Aorta (tissue), 5 donors: ENCODE measurements around the gene CD37. TPM values are rescaled to one million over a fixed set of nuclear protein-coding genes. Genes with fewer than 3 reads are reported as not detected.

Experiments
- ATAC-seq: fragments of 200-7000 bp; cut with Tn5 transposase; one replicate; pipeline ENCODE4 v1.9.1; 2022; ENCODE audit warnings: moderate library complexity; ENCODE audit not compliant: low FRiP score
- DNase-seq, 2 donors: peaks; one replicate each; pipeline ENCODE4 v3.0.0-alpha.2; 2020
- H3K27ac ChIP-seq, 2 donors: one replicate each; pipeline ENCODE4 v1.5.1; 2013; ENCODE audit warnings: low read length in 2 of 2, mild to moderate bottlenecking in 2 of 2, moderate library complexity in 2 of 2, control low read depth in 1 of 2, inconsistent platforms in 1 of 2, low read depth in 1 of 2
- H3K27me3 ChIP-seq, 2 donors: one replicate each; pipeline ENCODE4 v1.6.1; 2013; ENCODE audit warnings: control low read depth in 1 of 2, low read length in 1 of 2, mild to moderate bottlenecking in 1 of 2, moderate library complexity in 1 of 2; ENCODE audit not compliant: insufficient read depth in 2 of 2, control insufficient read depth in 1 of 2
- H3K36me3 ChIP-seq, 2 donors: one replicate each; pipeline ENCODE4 v1.6.1; 2013; ENCODE audit warnings: control low read depth in 1 of 2, low read length in 1 of 2, mild to moderate bottlenecking in 1 of 2; ENCODE audit not compliant: insufficient read depth in 2 of 2, control insufficient read depth in 1 of 2
- H3K4me1 ChIP-seq, 2 donors: one replicate each; pipeline ENCODE4 v1.6.1; 2013; ENCODE audit warnings: low read length in 2 of 2, control low read depth in 1 of 2, mild to moderate bottlenecking in 1 of 2, moderate library complexity in 1 of 2; ENCODE audit not compliant: insufficient read depth in 2 of 2, control insufficient read depth in 1 of 2
- H3K4me3 ChIP-seq, 2 donors: one replicate each; pipeline ENCODE4 v1.5.1; 2013; ENCODE audit warnings: low read length in 2 of 2, control low read depth in 1 of 2, mild to moderate bottlenecking in 1 of 2
- H3K9me3 ChIP-seq: one replicate; pipeline ENCODE4 v1.6.1; 2013; ENCODE audit warnings: mild to moderate bottlenecking, low read length; ENCODE audit not compliant: control insufficient read depth
- WGBS, 2 donors: extraction: QIAGEN DNeasy Blood & Tissue Kit; methylation state at CpG; one replicate each; pipeline ENCODE4 v1.1.7; 2013; 5-methylcytosine and 5-hydroxymethylcytosine counted together
- intact Hi-C, 2 donors: fragments of 100-400 bp; cut with DNase I; formaldehyde crosslinking; loops; one replicate each; pipeline versions ENCODE4 v1.14.2 to v1.15.0; 2022
- polyA plus RNA-seq, 2 donors: library from polyadenylated mRNA; stranded (reverse); fragments of 200-250 nt; gene quantifications; one replicate each; pipeline ENCODE4 v1.2.3, GENCODE V29; 2013
- total RNA-seq, 2 donors: library from RNA; stranded (reverse); fragmentation: NEBNext Ultra II Directional; extraction: Animal tissue kit (Norgen Biotek cat#: 25700); gene quantifications; one replicate each; pipeline ENCODE4 v1.2.1, GENCODE V29; 2021
- donor health status: healthy with polysubstance abuse.
- donor health status: Bipolar disorder and iron deficiency.
- donor health status: DM: no; HTN: no; CAD: no.
- donor health status: DM: no; HTN: no; CAD: no.
- donor health status: DM: yes; HTN: yes; CAD: no.

Gene CD37
- total and polyA plus RNA-seq, 4 donors, result 5.2 to 40.1 (median 14.5) TPM

- intact Hi-C loops, result no loop called here
- ATAC-seq, result no peak
- no peaks in the 10 kb centered on the region for H3K4me1 ChIP-seq
- WGBS, 2 donors, result 90 to 91% methylated on average over 12 of the region's 12 CpGs
- no peaks in the 10 kb centered on the region for H3K27me3 ChIP-seq
- no peak for DNase-seq
- H3K9me3 ChIP-seq, result no peaks in the 10 kb centered on the region
- no peak overlapping the region for H3K4me3 ChIP-seq
- H3K27ac ChIP-seq, result no peak overlapping the region
- peaks cover 0 to 3% of the 10 kb centered on the region in 2 donors for H3K36me3 ChIP-seq
Measured at GRCh38 chr19:49348305-49349189, 13.3 kb downstream of the CD37 start.

DNA sequence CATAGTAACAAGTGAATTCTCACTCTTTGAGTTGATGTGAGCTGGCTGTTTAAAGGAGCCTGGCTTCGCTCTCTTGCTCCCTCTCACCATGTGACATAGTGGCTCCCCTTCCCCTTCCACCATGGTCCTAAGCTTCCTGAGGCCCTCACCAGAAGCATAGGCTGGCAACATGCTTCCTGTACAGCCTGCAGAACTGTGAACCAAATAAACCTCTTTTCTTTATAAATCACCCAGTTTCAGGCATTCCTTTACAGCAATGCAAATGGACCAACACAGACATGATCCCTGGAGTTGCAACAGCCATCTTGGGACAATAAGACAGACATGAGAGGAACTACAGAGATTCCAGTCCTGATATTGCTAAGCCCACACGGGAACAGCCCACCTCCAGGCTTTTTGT is 14.4 kb downstream of the CD37 start:
- Histone ChIP-seq H3K9me3 (no peaks in the 10 kb centered on the region), H3K4me3 (no peak overlapping the region), H3K27me3 (no peaks in the 10 kb centered on the region), H3K4me1 (no peaks in the 10 kb centered on the region), H3K27ac (no peak overlapping the region), H3K36me3 (peaks cover 0 to 3% of the 10 kb centered on the region in 2 donors)
- DNase-seq (no peak), ATAC-seq (no peak)
- intact Hi-C loops, result no loop called here
- 90 to 96% methylated on average over 2 of the region's 2 CpGs for WGBS, 2 donors

DNA sequence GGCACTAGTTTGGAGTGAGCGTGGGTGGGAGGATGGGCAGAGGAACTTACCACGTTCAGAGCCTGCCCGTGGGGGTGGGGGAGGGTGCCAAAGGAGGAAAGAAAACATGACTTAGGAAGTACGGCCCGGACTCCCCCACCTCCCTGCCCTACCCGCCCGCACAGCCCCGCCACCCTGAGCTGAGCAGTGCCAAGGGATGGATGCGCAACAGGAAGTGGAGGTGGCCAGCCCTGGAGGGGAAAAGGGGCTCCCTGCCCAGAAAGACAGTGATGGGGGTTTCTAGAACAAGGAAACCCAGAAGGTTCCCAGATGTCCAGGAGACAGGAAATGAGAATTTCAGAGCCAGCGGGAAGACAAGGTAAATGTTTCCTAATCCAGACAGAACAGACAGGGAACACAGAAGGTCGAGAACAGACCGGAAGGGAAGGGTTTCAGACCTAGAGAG is 20.7 kb downstream of the CD37 start:
- intact Hi-C loops, result no loop called here
- Histone ChIP-seq H3K36me3 (peaks cover 0 to 2% of the 10 kb centered on the region in 2 donors), H3K27me3 (no peaks in the 10 kb centered on the region), H3K4me1 (no peaks in the 10 kb centered on the region), H3K9me3 (no peaks in the 10 kb centered on the region), H3K4me3 (no peak overlapping the region), H3K27ac (no peak overlapping the region)
- 60 to 63% methylated on average over 12 of the region's 12 CpGs for WGBS, 2 donors
- peak; percentile 24 for ATAC-seq
- DNase-seq, result no peak

- WGBS, 2 donors, result 79 to 86% methylated on average over 7 of the region's 7 CpGs
- Histone ChIP-seq H3K9me3 (no peaks in the 10 kb centered on the region), H3K27ac (no peak overlapping the region), H3K27me3 (no peaks in the 10 kb centered on the region), H3K4me1 (no peaks in the 10 kb centered on the region), H3K36me3 (peaks cover 0 to under 1% of the 10 kb centered on the region in 2 donors), H3K4me3 (no peak overlapping the region)
- ATAC-seq (no peak), DNase-seq (no peak)
- intact Hi-C loops, result no loop called here
Measured at GRCh38 chr19:49356382-49356781, 21.2 kb downstream of the CD37 start.

- ATAC-seq, result no peak
- Histone ChIP-seq H3K36me3 (no peaks in the 10 kb centered on the region), H3K9me3 (no peaks in the 10 kb centered on the region), H3K4me1 (no peaks in the 10 kb centered on the region), H3K27me3 (no peaks in the 10 kb centered on the region), H3K27ac (no peak overlapping the region), H3K4me3 (no peak overlapping the region)
- no peak for DNase-seq
- intact Hi-C loops, result no loop called here
- 83 to 86% methylated on average over 9 of the region's 9 CpGs for whole genome bisulfite sequencing, 2 donors
Measured at GRCh38 chr19:49357186-49357585, 22.0 kb downstream of the CD37 start.

- Histone ChIP-seq H3K27ac (no peak overlapping the region), H3K27me3 (no peaks in the 10 kb centered on the region), H3K36me3 (no peaks in the 10 kb centered on the region), H3K4me1 (no peaks in the 10 kb centered on the region), H3K9me3 (no peaks in the 10 kb centered on the region), H3K4me3 (no peak overlapping the region)
- ATAC-seq (no peak), DNase-seq (no peak)
- intact Hi-C loops, result no loop called here
- WGBS, 2 donors, result 82 to 85% methylated on average over 17 of the region's 17 CpGs
Measured at GRCh38 chr19:49359851-49360820, 24.9 kb downstream of the CD37 start.

GRCh38 chr19:49361438-49362047 is 26.3 kb downstream of the CD37 start:
- intact Hi-C loops, result loop anchor here in 1 of 2 donors (2.0 kb wide), 1 partner anchor 89 kb away; the partner anchor contains the start of gene PIH1D1
- H3K27me3 ChIP-seq, result no peaks in the 10 kb centered on the region
- H3K4me1 ChIP-seq, result no peaks in the 10 kb centered on the region
- no peaks in the 10 kb centered on the region for H3K36me3 ChIP-seq
- no peaks in the 10 kb centered on the region for H3K9me3 ChIP-seq
- 1 to 2% methylated on average over 25 to 27 of the region's 27 CpGs for WGBS, 2 donors
- H3K4me3 ChIP-seq, result peak overlapping the region; percentile 8 to 74
- peak; percentile 77 for ATAC-seq
- peak overlapping the region in 1 of 2 donors; percentile 52 for H3K27ac ChIP-seq
- DNase-seq, result peak; percentile 82 to 95
